Effector memory CD4-positive, alpha-beta T cell (primary cell): ENCODE measurements around the gene GTF3C5.

Source experiments
- DNase-seq, 3 donors: peaks; one replicate each; pipeline ENCODE4 v3.0.0-alpha.2; 2020
- H3K27ac ChIP-seq: 2 replicates; pipeline ENCODE4 v1.7.0; 2013; ENCODE audit warnings: mild to moderate bottlenecking, low read length, moderate library complexity; ENCODE audit not compliant: insufficient read depth, poor library complexity, severe bottlenecking
- H3K27me3 ChIP-seq: replicated peaks from 2 replicates; pipeline ENCODE4 v1.7.0; 2013; ENCODE audit warnings: mild to moderate bottlenecking, low read length; ENCODE audit not compliant: insufficient read depth, control insufficient read depth, poor library complexity, severe bottlenecking
- H3K36me3 ChIP-seq: 2 replicates; pipeline ENCODE4 v1.7.0; 2013; ENCODE audit warnings: mild to moderate bottlenecking, low read length, moderate library complexity; ENCODE audit not compliant: control insufficient read depth, insufficient read depth
- H3K4me1 ChIP-seq: 2 replicates; pipeline ENCODE4 v1.7.0; 2013; ENCODE audit warnings: low read length, mild to moderate bottlenecking; ENCODE audit not compliant: control insufficient read depth, insufficient read depth, poor library complexity, severe bottlenecking
- H3K4me3 ChIP-seq: 2 replicates; pipeline ENCODE4 v1.7.0; 2013; ENCODE audit warnings: low read length, low read depth, mild to moderate bottlenecking; ENCODE audit not compliant: insufficient read depth, poor library complexity, severe bottlenecking
- H3K9me3 ChIP-seq: 2 replicates; pipeline ENCODE4 v1.7.0; 2013; ENCODE audit warnings: mild to moderate bottlenecking, low read length, moderate library complexity; ENCODE audit not compliant: control insufficient read depth

GTF3C5 gene

DNA sequence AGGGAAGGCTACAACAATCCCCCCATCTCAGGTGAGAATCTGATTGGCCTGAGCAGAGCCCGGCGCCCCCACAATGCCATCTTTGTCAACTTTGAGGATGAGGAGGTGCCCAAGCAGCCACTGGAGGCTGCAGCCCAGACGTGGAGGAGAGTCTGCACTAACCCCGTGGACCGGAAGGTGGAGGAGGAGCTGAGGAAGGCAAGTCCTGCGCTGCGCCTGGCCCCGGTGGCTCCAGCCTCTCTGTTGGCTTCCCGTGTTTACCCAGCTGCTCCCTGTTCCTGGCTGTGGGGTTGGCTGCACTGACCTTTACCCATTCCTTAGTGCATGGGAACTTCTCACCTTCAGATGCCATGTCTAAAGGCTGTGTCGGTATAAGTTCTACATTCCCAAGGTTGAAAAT, 20.0 kb downstream of the GTF3C5 start:
- no peaks in the 10 kb centered on the region for H3K9me3 ChIP-seq
- H3K36me3 ChIP-seq, result peaks cover 60% of the 10 kb centered on the region
- H3K27ac ChIP-seq, result no peak overlapping the region
- no peak for DNase-seq
- H3K4me1 ChIP-seq, result no peaks in the 10 kb centered on the region
- H3K27me3 ChIP-seq, result no peaks in the 10 kb centered on the region
- H3K4me3 ChIP-seq, result no peak overlapping the region

DNA sequence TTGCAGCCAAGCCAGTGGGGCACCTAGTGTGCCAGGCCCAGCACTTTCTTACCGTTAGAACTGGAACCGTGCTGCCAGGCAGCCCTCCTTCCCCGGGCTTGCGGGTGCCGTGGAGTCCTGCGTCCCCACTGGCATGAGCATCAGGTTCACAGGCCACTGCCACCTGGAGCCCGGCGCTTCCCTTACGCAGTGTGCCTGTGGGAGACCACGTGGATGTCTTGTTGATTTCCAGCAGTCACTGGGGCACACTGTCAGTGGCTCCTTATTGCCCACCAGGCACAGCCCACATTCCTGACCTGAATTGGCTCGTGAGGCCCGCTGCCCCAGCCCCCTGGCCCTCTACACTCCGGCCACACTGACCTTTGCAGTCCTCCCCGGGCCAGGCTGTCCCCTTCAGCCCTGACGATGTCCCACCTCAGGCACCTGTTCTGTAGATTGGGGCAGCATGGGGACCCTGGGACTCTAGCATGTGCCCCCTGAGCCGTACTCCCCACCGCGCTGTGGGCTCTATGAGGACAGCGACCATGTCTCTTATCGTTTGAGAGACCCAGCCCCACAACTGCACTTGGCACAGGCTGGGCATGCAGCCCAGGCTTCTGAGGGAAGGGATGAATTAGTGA, 20.6 kb downstream of the GTF3C5 start:
- Histone ChIP-seq H3K9me3 (no peaks in the 10 kb centered on the region), H3K27ac (no peak overlapping the region), H3K4me3 (no peak overlapping the region), H3K4me1 (no peaks in the 10 kb centered on the region), H3K36me3 (peaks cover 61% of the 10 kb centered on the region), H3K27me3 (no peaks in the 10 kb centered on the region)
- no peak for DNase-seq

DNA sequence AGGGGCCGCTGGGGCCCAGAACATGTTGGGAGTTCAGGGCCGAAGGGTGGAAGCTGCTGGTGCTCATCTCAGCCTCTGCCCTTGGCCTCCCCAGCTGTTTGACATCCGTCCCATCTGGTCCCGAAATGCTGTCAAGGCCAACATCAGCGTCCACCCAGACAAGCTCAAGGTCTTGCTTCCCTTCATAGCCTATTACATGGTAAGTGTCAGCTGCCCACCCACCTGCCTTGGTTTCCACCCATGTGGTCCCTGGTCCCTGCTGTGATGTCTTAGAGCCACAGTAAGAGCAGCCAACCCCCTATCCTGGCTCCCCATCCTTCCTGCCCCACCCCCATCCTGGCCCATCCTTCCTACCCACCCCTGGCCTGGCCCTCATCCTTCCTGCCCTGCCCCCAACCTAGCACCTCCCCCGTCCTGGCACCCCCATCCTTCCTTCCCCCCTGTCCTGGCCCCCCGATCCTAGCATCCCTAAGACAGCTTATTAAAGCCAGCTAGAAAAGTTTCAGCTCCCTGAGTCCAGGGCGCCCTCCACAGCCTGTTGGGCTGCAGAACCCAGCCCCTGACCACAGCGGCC, 21.3 kb downstream of the GTF3C5 start:
- Histone ChIP-seq H3K4me1 (no peaks in the 10 kb centered on the region), H3K27ac (no peak overlapping the region), H3K4me3 (no peak overlapping the region), H3K9me3 (no peaks in the 10 kb centered on the region), H3K27me3 (no peaks in the 10 kb centered on the region), H3K36me3 (peaks cover 57% of the 10 kb centered on the region)
- no peak for DNase-seq

DNA sequence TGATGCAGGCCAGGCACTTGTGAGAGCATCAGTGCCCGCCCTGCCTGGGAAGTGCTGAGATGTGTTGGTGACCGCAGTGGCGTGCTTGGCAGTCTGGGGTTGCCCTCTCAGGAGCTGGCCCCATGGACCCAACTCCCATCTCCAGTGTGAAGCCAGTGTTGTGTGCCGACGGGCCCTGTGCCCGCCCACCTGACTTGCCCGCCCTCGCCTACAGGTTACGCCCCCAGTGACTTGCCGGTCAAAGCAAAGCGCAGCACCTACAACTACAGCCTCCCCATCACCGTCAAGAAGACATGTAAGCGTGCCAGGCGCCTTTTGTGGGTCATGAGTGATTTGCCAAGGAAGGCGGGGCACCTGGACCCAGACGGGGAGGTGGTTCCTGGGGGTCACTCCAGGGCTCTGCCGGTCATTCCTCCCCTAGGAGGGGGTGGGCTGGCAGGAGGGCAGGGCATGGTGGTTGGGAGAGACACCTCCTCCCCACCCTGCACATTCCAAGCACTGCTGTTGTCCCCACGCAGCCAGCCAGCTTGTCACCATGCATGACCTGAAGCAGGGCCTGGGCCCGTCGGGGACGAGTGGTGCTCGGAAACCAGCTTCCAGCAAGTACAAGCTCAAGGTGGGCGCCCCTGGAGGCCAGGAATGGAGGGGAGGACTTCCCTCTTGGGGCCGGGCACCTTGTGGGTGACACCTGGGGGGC, 23.5 kb downstream of the GTF3C5 start:
- H3K9me3 ChIP-seq, result no peaks in the 10 kb centered on the region
- H3K27me3 ChIP-seq, result no peaks in the 10 kb centered on the region
- peaks cover 52% of the 10 kb centered on the region for H3K36me3 ChIP-seq

DNA sequence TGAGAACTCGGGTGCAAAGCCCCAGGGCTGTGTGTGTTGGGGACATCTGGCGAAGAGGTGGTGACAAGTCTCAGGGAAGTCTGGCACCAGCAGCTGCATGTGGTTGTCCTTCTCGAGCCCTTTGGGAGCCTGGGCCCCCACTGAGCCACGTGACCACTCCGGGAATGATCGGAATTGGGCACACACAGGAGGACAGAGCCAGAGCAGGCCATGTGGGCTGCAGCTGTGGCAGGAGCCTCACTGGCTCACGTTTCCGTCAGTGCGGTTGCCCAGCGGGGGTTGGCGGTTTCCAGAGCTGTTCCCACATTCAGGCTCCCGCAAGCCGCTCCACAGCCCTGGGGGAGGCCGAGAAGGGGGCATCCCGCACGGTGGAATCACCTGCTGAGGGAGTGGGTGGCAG, 24.2 kb downstream of the GTF3C5 start:
- Histone ChIP-seq H3K27ac (no peak overlapping the region), H3K9me3 (no peaks in the 10 kb centered on the region), H3K4me1 (peaks cover 9% of the 10 kb centered on the region), H3K27me3 (no peaks in the 10 kb centered on the region), H3K4me3 (no peak overlapping the region), H3K36me3 (peaks cover 46% of the 10 kb centered on the region)
- DNase-seq, result no peak

More for the DNA sequence above, 23.5 kb downstream of the GTF3C5 start:
- no peak for DNase-seq
- Histone ChIP-seq H3K4me3 (no peak overlapping the region), H3K27ac (no peak overlapping the region), H3K4me1 (peaks cover 3% of the 10 kb centered on the region)

DNA sequence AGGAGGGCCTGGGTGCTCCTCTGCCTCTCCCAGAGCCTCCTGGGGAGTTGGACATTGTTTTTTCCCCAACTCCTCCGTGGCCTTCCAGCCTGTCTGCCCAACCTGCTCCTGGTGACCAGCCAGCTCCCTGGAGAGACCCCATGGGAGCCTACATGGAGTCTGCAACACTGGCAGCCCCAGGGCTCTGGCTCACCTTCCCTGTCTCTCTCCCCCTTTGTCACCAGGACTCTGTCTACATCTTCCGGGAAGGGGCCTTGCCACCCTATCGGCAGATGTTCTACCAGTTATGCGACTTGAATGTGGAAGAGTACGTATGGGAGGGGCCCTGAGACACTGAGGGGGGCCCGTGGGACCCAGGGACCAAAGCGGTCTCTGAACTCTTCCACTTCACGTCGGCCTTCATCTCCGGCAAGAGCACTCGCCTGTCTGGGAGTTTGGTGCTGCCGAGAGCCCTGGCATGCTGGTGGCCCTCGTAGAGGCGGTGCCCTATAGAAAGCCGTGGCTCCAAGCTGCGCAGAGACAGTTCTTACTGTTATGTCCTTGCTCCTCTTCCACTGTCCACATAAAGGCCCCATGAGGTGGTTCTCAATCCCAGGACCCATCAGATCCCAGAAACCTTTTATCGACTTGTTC, 25.1 kb downstream of the GTF3C5 start:
- H3K4me1 ChIP-seq, result peaks cover 14% of the 10 kb centered on the region
- H3K27ac ChIP-seq, result no peak overlapping the region
- H3K4me3 ChIP-seq, result no peak overlapping the region
- H3K27me3 ChIP-seq, result no peaks in the 10 kb centered on the region
- peaks cover 39% of the 10 kb centered on the region for H3K36me3 ChIP-seq
- H3K9me3 ChIP-seq, result no peaks in the 10 kb centered on the region
- no peak for DNase-seq

DNA sequence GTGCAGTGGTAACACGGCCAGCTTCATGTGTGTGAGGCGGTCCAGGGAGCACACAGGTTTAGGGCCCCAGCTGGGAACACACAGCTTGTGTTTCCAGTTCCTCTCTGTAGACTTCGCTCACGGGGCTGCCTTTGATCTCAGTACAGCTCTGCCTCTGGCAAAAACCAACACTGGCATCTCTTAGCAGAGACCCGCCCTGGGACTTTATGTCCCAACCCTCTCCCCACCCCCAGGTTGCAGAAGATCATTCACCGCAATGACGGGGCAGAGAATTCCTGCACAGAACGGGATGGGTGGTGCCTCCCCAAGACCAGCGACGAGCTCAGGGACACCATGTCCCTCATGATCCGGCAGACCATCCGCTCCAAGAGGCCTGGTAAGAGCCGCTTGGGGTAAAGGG, 25.7 kb downstream of the GTF3C5 start:
- H3K36me3 ChIP-seq, result peaks cover 32% of the 10 kb centered on the region
- H3K27me3 ChIP-seq, result no peaks in the 10 kb centered on the region
- H3K27ac ChIP-seq, result no peak overlapping the region
- no peaks in the 10 kb centered on the region for H3K9me3 ChIP-seq
- no peak for DNase-seq
- H3K4me1 ChIP-seq, result peaks cover 14% of the 10 kb centered on the region
- H3K4me3 ChIP-seq, result no peak overlapping the region

DNA sequence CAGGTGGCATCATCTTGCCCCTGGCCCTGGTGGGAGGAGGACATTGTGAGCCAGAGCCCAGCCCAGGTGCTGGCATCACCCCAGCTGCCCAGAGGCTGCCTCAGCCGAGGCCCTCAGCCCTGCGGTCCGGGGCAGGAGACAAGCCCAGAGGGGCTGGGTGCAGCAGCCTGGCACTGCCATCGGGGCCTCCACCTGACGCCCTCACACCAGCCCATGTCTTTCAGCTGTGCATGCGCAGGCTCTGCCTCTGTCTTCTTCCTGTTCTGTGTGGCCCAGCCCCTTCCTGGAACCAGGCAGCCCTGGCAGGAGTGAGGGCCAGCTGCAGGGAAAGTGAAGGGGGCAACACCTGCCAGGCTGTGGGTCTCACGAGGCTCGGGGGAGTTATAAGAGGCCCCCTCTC, 26.2 kb downstream of the GTF3C5 start:
- Histone ChIP-seq H3K27ac (no peak overlapping the region), H3K4me1 (peaks cover 14% of the 10 kb centered on the region), H3K36me3 (peaks cover 28% of the 10 kb centered on the region), H3K4me3 (no peak overlapping the region), H3K27me3 (no peaks in the 10 kb centered on the region), H3K9me3 (no peaks in the 10 kb centered on the region)
- no peak for DNase-seq

DNA sequence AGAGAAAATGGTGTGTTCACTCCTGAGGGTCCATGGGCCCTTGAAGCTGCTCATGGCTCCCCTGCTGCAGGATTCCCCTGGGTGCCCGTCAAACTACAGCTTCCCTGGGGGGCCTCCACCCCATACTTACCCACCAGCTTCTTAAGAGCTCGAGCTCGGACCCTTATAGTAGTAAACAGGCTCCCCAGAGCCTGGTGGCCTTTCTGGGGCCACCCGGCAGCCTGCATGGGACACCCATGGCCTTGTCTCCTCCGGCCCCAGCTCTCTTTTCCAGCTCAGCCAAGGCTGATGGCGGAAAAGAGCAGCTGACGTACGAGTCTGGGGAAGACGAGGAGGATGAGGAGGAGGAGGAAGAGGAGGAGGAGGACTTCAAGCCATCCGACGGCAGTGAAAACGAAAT, 26.8 kb downstream of the GTF3C5 start:
- H3K4me1 ChIP-seq, result peaks cover 14% of the 10 kb centered on the region
- peaks cover 26% of the 10 kb centered on the region for H3K36me3 ChIP-seq
- H3K4me3 ChIP-seq, result no peak overlapping the region
- H3K9me3 ChIP-seq, result no peaks in the 10 kb centered on the region
- no peak for DNase-seq
- no peaks in the 10 kb centered on the region for H3K27me3 ChIP-seq
- no peak overlapping the region for H3K27ac ChIP-seq

DNA sequence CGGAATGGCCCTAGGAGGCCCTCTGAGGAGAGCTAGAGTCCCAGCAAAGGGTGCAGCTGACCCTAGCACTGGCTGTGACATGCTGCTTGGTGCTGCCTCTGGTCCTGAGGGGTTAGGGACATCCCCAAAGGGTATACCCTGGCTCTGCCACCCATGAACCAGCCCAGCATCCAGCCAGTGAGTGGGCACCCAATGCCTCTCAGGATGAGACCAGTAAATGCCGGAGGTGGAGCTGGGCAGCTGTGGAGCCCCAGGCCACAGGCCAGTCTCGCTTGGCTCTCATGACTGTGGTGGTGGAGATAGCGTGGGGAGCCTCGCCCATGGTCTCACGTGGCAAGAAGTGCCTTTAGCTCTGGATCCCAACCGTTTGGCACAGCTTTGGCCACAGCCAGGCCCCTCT, 27.3 kb downstream of the GTF3C5 start:
- no peak for DNase-seq
- H3K27ac ChIP-seq, result no peak overlapping the region
- H3K27me3 ChIP-seq, result no peaks in the 10 kb centered on the region
- no peak overlapping the region for H3K4me3 ChIP-seq
- no peaks in the 10 kb centered on the region for H3K9me3 ChIP-seq
- peaks cover 14% of the 10 kb centered on the region for H3K4me1 ChIP-seq
- H3K36me3 ChIP-seq, result peaks cover 26% of the 10 kb centered on the region
